ENCODE results near the gene CRIM1.

The CRIM1 gene

DNA sequence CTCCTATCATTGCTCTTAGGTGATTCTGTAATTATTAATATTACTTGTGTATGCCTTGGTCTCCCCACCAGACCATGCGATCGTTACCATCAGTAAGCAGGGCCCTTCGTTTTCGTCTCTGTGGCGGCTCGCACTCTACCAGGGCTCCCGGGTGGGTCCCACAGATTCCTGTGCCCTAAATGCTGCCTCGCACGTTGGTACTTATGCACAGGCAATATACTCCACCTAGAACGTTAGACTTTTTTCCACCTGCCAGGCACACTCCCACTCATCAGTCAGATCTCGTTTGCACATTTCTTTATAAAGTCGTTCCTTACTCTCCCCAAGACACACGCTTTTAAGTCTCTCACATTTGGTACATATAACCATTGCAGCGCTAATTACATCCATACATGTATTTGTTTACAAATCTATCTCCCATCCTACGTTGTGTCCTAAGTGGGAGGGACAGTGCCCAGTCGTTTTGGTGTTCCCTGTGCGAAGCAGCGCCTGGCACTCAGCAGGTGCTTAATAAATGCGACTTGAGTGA lies 241.5 kb downstream of the CRIM1 start:
- no peak for FAIRE-seq

DNA sequence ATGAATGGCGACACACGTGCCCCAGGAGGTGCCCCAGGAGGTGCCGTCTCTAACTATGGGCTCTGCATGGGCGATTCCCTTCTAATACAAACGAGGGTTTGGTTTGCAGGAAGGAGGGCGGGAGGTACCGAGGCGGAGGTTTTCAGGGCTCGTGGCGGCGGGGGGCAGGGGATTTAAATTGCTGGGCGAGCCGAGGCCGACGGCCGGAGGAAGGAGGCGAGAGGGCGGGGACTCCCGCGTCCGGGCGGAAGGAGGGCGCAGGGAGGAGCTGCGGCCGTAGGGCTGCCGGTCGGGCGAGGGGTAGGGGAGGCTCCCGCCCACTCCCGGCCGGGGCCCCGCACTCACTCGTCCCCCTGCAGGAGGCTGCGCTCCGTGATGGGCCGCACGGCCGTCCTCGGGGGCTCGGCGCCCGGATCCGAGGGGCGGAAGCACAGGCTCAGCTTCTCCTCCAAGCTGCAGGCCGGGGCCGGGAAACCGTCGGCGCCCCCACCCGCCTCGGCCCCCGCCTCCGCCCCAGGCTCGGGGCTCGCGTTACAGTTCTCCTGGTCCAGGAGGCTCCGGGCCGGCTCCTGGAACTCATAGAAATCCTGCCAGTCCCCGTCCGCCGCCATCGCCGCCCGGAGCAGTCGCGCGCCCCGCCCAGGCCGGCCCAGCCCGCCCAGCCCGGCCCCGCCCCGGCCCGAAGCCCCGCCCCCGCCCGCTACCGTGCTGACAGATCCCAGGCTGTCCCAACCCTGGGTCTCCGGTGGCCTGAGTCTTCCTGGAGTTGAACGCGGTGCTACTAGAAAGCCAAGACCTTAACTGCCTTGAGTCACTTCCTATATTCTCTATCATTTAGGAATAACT lies 242.2 kb downstream of the CRIM1 start, which contains the start of gene FEZ2:
FEZ2 (minus strand) TSS at position 637 of the 846 bp plus-strand sequence; CDS start at position 611, 26 bp downstream.
- no peak for FAIRE-seq
